K562 treated with DMSO at 1 percent for 48 hours (cell line): ENCODE measurements around the gene CDR2. TPM values are rescaled to one million over a fixed set of nuclear protein-coding genes. Genes with fewer than 3 reads are reported as not detected.

Experiments
- total RNA-seq: library from RNA; unstranded; fragments of 300-600 nt; gene quantifications from 2 replicates; pipeline ENCODE4 v1.2.3, GENCODE V29; 2022; ENCODE audit warnings: low replicate concordance; ENCODE audit errors: extremely low read depth

The CDR2 gene
- total RNA-seq = not detected in 2 replicates

DNA sequence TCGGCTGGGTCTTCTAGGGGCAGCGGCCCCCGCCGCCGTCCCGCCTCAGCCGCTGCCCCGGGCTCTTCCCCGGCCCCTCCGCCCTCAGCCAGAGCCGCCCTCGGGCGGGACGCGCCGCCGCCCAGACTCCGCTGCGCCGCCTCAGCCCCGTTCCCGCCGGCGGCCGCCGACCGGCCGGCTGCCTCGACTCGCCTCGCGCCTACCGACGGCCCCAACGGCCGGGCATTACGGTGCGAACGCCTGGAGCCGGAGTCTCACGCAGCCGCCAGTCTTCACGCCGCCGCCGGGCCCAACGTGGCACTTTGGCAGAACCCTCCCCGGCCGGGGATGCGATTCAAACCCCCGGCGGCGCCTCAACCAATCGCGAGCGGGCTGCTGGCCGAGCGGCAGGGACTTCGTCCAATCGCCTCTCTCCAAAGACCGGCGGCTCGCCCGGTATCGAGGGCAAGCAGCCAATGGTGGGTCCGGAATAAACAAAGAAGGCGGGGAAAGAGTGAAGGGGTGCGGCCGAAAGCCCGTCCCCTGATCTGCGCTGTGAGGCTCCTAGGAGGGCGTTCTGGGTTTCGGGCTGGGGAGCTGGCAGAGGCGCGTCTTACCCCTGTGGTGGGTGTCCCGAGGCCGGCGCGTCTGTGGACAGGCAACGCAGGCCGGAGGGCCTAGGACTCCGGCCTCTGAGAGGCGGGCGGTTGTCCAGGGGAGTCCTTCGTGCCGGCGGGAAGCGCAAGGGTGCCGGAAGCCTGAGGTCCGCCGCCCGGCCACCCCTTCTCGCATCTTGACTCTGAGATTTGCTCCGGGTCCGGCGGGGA lies at the start of gene CDR2:
Gene CDR2, minus strand, starts transcription at position 309 of the 806 bp plus-strand sequence. CDS start 310 bp downstream, outside the sequence.

DNA sequence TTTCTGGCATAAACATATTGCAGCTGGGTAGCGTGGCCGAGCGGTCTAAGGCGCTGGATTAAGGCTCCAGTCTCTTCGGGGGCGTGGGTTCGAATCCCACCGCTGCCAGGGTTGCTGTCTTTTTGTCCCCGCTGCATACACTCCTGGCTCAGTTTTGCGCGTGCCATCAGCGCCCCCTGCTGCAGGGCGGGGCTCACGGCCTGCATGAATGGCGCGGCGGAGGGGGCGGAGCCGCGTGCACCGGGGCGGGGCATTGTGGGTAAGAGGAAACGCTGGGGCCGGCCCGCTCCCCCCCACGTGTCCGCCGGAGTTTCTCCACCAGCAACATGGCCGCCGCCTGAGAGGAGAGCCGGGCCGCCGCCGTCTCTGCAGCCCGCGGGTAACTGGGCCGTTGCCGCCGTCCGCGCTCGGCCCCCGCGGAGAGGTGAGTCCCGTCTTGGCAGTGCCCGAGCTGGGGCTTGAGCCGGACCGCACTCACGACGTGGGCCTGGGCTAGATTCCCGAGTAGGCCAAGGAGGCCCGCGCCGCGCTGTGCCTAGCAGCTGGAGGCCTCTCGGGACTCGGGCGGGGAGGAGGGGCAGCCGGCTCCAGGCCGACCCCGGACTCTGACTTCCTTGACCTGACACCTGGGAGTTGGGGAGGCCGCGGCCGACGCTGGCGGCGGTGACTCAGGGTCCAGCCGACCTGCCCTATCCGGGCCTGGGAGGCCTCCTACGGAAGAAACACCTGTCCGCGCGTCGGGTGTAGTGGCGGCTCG lies 77.1 kb downstream of the CDR2 start, which contains the start of gene POLR3E:
Gene POLR3E, plus strand, starts transcription at position 296 of the 757 bp plus-strand sequence. CDS start 5,560 bp downstream, outside the sequence.

Other genes starting within 250 kb of the CDR2 start
- gene SDR42E2, start 212.1 kb downstream of the CDR2 start, total RNA-seq = not detected in 2 replicates
- not detected in 2 replicates for gene EEF2K, start 168.3 kb downstream of the CDR2 start, total RNA-seq
- not detected in 2 replicates for gene POLR3E, start 77.2 kb downstream of the CDR2 start, total RNA-seq
- not detected in 2 replicates for gene NPIPB5, start 136.3 kb upstream of the CDR2 start, total RNA-seq